ENCODE measurements around the gene ZBTB24. TPM values are rescaled to one million over a fixed set of nuclear protein-coding genes. Genes with fewer than 3 reads are reported as not detected.
A peak's percentile ranks its signal among the peaks of the same experiment; 100 is the strongest.

Gene ZBTB24
- total RNA-seq, 3 donors from 2014 or later, result 6.5 to 7.7 (median 6.9) TPM

DNA sequence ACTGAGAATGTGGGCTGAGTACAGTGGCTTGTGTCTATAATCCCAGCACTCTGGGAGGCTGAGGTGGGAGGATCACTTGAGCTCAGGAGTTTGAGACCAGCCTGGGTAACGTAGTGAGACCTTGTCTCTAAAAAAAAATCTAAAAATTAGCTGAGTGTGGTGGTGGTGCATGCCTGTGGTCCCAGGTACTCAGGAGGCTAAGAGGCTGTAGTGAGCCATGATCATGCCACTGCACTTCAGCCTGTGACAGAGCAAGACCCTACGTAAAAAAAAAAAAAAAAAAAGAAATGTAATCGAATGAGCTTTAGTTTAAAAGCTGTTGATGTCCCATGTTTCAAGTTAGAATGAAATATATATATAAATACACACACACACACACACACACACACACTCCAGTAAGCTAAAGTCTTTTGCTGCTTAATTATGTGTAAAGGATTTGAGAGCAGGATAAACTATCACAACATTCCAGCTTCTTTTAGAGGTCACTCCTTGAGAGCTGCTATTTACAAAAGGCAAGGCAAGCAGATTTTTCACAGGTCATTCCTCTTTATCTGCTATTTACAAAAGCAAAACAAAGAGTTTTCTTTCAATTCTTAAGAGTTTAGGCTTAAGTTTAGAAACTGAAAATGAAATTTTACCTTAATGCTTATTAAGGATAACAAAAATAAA lies 22.7 kb downstream of the ZBTB24 start:
- intact Hi-C loops (cut with DNase I, micrococcal nuclease), result no loop called here
- Histone ChIP-seq H3K9me3 (no peaks in the 10 kb centered on the region), H3K4me1 (ENCODE audit: low read depth) (peaks cover 26% of the 10 kb centered on the region), H3K36me3 (ENCODE audit: low read depth) (no peaks in the 10 kb centered on the region), H3K4me3 (no peak overlapping the region)
- TF ChIP-seq, protein P1, sequence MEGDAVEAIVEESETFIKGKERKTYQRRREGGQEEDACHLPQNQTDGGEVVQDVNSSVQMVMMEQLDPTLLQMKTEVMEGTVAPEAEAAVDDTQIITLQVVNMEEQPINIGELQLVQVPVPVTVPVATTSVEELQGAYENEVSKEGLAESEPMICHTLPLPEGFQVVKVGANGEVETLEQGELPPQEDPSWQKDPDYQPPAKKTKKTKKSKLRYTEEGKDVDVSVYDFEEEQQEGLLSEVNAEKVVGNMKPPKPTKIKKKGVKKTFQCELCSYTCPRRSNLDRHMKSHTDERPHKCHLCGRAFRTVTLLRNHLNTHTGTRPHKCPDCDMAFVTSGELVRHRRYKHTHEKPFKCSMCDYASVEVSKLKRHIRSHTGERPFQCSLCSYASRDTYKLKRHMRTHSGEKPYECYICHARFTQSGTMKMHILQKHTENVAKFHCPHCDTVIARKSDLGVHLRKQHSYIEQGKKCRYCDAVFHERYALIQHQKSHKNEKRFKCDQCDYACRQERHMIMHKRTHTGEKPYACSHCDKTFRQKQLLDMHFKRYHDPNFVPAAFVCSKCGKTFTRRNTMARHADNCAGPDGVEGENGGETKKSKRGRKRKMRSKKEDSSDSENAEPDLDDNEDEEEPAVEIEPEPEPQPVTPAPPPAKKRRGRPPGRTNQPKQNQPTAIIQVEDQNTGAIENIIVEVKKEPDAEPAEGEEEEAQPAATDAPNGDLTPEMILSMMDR (IDR thresholded peaks at IDR 0.05), result no peak
- DNase-seq, result no peak
- no peak for ATAC-seq

DNA sequence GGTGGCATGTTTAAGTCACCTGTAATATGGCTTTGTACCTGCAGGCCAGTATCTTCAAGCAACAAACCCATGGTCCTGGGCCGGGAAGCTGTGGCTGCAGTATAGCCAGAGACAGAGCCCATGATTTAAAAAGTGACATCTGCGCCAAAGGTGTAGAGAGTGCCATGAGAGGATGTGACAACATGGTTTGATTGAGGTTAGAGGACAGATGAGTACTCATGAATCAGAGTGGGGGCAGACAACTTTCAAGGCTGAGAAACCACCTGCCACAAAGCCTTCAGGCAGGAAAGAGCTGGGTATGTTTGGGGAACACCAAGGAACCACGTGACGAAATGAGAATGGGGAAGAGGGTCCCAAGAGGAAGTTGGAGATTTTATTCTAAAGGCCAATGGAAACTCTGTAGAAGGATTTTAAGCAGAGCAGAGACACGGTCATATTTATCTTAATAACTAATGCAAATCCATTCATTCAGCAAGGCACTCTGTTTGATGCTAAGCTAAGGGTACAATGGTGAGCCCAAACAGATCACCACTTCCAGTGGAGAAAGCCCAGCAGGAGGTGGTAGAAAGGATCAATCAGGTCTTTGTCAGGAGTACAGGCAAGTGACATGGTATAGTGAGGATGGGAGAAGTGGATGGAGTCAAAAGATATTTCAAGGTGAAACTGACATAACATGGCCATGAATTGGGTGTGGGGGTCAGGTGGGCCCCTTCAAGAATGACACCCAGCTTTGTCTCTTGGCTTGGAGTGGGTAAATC lies 24.1 kb downstream of the ZBTB24 start:
- Histone ChIP-seq H3K4me3 (no peak overlapping the region), H3K4me1 (ENCODE audit: low read depth) (peaks cover 30% of the 10 kb centered on the region), H3K9me3 (no peaks in the 10 kb centered on the region), H3K36me3 (ENCODE audit: low read depth) (no peaks in the 10 kb centered on the region)
- TF ChIP-seq, protein P1 (IDR thresholded peaks at IDR 0.05), result no peak
- DNase-seq (no peak), ATAC-seq (no peak)
- intact Hi-C loops (cut with DNase I, micrococcal nuclease), result no loop called here

DNA sequence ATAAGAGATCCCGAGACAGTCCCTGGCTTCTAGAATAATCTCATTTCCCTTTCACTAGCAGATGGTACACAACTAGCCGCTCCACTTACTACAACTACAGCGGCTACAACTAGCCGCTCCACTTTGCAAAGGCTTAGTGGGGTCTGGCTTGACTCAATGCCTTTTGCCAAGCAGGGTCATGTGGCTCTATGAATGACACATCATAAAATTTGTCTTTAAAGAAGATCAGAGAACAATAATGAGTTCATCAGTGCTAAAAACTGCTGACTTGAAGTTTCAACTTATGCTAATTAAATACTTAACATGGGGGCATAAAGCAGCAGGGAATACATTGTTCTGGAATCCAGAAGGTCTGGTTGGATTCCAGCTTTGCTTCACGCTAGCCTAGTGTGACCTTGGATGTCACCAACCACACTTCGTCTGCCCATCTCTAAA lies 25.4 kb downstream of the ZBTB24 start:
- ATAC-seq, result no peak
- TF ChIP-seq, protein P1 (IDR thresholded peaks at IDR 0.05), result no peak
- no peak overlapping the region for H3K4me3 ChIP-seq
- no peaks in the 10 kb centered on the region for H3K36me3 ChIP-seq (ENCODE audit: low read depth)
- H3K4me1 ChIP-seq (ENCODE audit: low read depth), result peaks cover 31% of the 10 kb centered on the region
- intact Hi-C loops (cut with DNase I, micrococcal nuclease), result no loop called here
- DNase-seq, result no peak
- H3K9me3 ChIP-seq, result no peaks in the 10 kb centered on the region

GRCh38 chr6:109456710-109457561 lies 26.1 kb downstream of the ZBTB24 start:
- H3K4me3 ChIP-seq, result no peak overlapping the region
- ATAC-seq (peak; percentile 51), DNase-seq (peak; percentile 65 to 75 (median 66))
- TF ChIP-seq, protein P1 (IDR thresholded peaks at IDR 0.05), result no peak
- H3K9me3 ChIP-seq, result no peaks in the 10 kb centered on the region
- no peaks in the 10 kb centered on the region for H3K36me3 ChIP-seq (ENCODE audit: low read depth)
- intact Hi-C loops (cut with DNase I, micrococcal nuclease), result no loop called here
- peaks cover 31% of the 10 kb centered on the region for H3K4me1 ChIP-seq (ENCODE audit: low read depth)

- H3K9me3 ChIP-seq, result no peaks in the 10 kb centered on the region
- H3K36me3 ChIP-seq (ENCODE audit: low read depth), result no peaks in the 10 kb centered on the region
- ATAC-seq, result peak; percentile 9
- TF ChIP-seq, protein P1 (IDR thresholded peaks at IDR 0.05), result peak; percentile 1
- intact Hi-C loops (cut with DNase I, micrococcal nuclease), result no loop called here
- DNase-seq, result no peak
- H3K4me3 ChIP-seq, result peak overlapping the region; percentile 59
- peaks cover 31% of the 10 kb centered on the region for H3K4me1 ChIP-seq (ENCODE audit: low read depth)
Measured at GRCh38 chr6:109456111-109456583, 26.9 kb downstream of the ZBTB24 start.

Data from mucosa of descending colon (tissue), 3 donors.